GM13977 (cell line): ENCODE results near the gene NUP133.

Experiments
- DNase-seq: peaks from one replicate; pipeline ENCODE4 v3.0.0; 2012; ENCODE audit warnings: low spot score
- in situ Hi-C: fragments of 300-500 bp; cut with MboI; formaldehyde crosslinking; loops from one replicate; pipeline ENCODE4 v1.12.0; 2022; ENCODE audit warnings: low sequenced_read_pairs, low pct_unique_long_range_greater_than_20kb, mixed read lengths, inconsistent platforms; ENCODE audit not compliant: unreplicated experiment
- TF ChIP-seq, protein P1 (sequence below): IDR thresholded peaks from 2 replicates; pipeline ENCODE4 v1.5.1; 2012; ENCODE audit warnings: mild to moderate bottlenecking, control low read depth; ENCODE audit not compliant: insufficient read depth; ENCODE audit errors: extremely low read depth, missing control alignments

Gene NUP133

DNA sequence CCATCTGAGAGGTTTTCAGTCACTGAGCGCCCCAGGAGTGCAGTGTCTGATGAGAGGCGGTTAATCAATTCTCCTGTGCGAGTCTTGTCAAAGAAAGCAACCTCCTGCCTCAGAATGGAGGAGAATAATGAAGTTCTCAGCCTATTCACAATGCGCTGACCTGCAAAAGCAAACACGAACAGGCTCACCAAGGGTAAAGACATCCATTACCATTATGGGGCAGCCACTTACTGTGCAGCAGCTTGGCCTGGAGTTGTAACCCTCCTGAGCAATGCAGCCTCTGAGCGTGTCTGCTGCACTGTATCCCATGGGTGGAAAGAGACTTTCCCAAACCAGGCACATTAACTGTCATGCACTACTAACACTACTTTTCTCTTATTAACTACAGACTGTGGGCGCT is 39.4 kb upstream of the NUP133 start:
- TF ChIP-seq, protein P1, sequence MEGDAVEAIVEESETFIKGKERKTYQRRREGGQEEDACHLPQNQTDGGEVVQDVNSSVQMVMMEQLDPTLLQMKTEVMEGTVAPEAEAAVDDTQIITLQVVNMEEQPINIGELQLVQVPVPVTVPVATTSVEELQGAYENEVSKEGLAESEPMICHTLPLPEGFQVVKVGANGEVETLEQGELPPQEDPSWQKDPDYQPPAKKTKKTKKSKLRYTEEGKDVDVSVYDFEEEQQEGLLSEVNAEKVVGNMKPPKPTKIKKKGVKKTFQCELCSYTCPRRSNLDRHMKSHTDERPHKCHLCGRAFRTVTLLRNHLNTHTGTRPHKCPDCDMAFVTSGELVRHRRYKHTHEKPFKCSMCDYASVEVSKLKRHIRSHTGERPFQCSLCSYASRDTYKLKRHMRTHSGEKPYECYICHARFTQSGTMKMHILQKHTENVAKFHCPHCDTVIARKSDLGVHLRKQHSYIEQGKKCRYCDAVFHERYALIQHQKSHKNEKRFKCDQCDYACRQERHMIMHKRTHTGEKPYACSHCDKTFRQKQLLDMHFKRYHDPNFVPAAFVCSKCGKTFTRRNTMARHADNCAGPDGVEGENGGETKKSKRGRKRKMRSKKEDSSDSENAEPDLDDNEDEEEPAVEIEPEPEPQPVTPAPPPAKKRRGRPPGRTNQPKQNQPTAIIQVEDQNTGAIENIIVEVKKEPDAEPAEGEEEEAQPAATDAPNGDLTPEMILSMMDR = no peak
- no peak for DNase-seq
- in situ Hi-C loops = no loop called here

GRCh38 chr1:229544587-229544986 is 36.4 kb upstream of the NUP133 start:
- no peak for DNase-seq
- in situ Hi-C loops = no loop called here

DNA sequence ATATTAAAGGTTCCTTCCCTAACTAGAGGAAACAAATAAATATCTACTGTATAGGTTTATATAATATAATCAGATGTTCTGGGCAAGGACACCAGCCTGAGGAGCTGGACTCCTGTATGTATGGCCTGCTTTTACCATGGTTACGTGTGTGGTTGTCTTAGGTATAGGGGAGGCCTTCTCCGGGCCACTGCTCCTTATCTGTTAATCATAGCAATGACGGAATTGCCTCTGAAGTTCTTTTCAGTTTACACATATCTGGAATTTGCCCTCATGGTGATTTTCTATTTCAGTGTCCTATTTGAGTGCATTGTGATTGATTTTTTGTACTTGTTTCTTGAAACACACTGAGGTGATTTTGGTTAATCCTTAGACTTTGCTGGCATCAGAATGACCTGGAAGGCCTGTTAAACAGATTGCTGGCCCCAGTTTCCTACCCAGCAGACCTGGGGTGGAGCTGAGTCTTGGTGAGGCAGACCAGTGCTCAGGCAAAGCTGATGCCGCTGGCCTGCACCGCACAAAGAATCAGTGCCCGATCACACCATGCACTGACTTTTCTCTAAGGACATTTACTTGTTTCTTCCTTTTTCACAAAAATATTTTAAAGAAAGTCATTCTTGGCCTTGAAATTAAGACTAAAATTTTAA is 31.8 kb upstream of the NUP133 start:
- DNase-seq = no peak
- TF ChIP-seq, protein P1 = no peak

More at GRCh38 chr1:229544587-229544986, 36.4 kb upstream of the NUP133 start:
- TF ChIP-seq, protein P1 = no peak

GRCh38 chr1:229538945-229539344 is 30.8 kb upstream of the NUP133 start:
- DNase-seq = no peak

More for the DNA sequence above, 31.8 kb upstream of the NUP133 start:
- in situ Hi-C loops = no loop called here

GRCh38 chr1:229537894-229538293 is 29.8 kb upstream of the NUP133 start:
- in situ Hi-C loops = no loop called here
- TF ChIP-seq, protein P1 = no peak
- DNase-seq = no peak

More at GRCh38 chr1:229538945-229539344, 30.8 kb upstream of the NUP133 start:
- TF ChIP-seq, protein P1 = no peak
- in situ Hi-C loops = no loop called here

GRCh38 chr1:229536982-229537381 is 28.8 kb upstream of the NUP133 start:
- in situ Hi-C loops = no loop called here
- DNase-seq = no peak
- TF ChIP-seq, protein P1 = no peak
